Activated CD8-positive, alpha-beta T cell treated with anti-CD3 and anti-CD28 coated beads, Interleukin-2, amount 10 ng/mL, durations not matched to agents 7 days and 5 days (primary cell): ENCODE results near the gene SMIM29. TPM values are rescaled to one million over a fixed set of nuclear protein-coding genes. Genes with fewer than 3 reads are reported as not detected.

ENCODE experiments used
- ATAC-seq: fragments of 150-1000 bp; cut with Tn5 transposase; one replicate; pipeline ENCODE4 v1.10.0; 2021; ENCODE audit warnings: moderate library complexity
- CTCF ChIA-PET: fragments of 350-600 bp; sonication (Branson Sonifier 250); formaldehyde crosslinking; loops from one replicate; lab custom pipeline; 2021; ENCODE audit warnings: antibody characterized with exemption; lab: Charles Lee
- POLR2A ChIA-PET: fragments of 350-600 bp; sonication (Branson Sonifier 250); formaldehyde crosslinking; loops from one replicate; lab custom pipeline; 2021; ENCODE audit warnings: antibody characterized with exemption; lab: Charles Lee
- DNase-seq: peaks from one replicate; pipeline ENCODE4 v3.0.0-alpha.2; 2020
- H3K27ac Mint-ChIP-seq: one replicate; pipeline ENCODE4 v1.8.0; 2021; ENCODE audit warnings: mild to moderate bottlenecking, mixed read lengths
- H3K27me3 Mint-ChIP-seq: one replicate; pipeline ENCODE4 v1.8.0; 2021; ENCODE audit warnings: low read depth, mixed read lengths
- H3K36me3 Mint-ChIP-seq: one replicate; pipeline ENCODE4 v1.8.0; 2021; ENCODE audit warnings: low read depth, mixed read lengths
- H3K4me1 Mint-ChIP-seq: one replicate; pipeline ENCODE4 v1.8.0; 2021; ENCODE audit warnings: low read depth, mixed read lengths
- H3K4me3 Mint-ChIP-seq: one replicate; pipeline ENCODE4 v1.8.0; 2021; ENCODE audit warnings: mild to moderate bottlenecking, mixed read lengths
- H3K9me3 Mint-ChIP-seq: one replicate; pipeline ENCODE4 v1.8.0; 2022; ENCODE audit warnings: mixed read lengths; ENCODE audit not compliant: insufficient read depth
- microRNA-seq: library from miRNA; unstranded; fragments of <30 nt; microRNA quantifications from one replicate; pipeline ENCODE4 v1.2.0, GENCODE V29; 2022
- total RNA-seq, 2 experiments: library from RNA; stranded (reverse); gene quantifications; one replicate each; pipeline ENCODE4 v1.2.3, GENCODE V29; 2021

Gene SMIM29
- total RNA-seq, 2 experiments from 2014 or later: 21.3 to 26.7 TPM

DNA sequence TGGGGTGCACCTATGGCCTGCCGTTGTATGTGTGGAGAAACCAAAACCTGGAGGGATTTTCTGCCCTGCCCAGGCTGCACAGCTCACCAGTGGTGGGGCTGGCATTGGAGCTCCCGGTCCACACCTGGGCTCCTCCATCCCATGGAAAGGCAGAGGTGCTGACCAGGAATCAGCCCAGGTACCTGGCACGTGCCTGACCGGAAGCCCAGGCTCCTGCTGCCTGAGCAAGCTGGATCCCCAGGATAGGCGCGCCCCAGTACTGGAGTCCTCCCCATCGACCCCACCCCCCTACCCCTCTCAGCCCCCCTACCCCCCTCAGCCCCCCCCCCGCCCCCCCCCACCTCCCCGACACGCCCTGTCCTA, 52.0 kb downstream of the SMIM29 start:
- peaks cover 2% of the 10 kb centered on the region for H3K9me3 Mint-ChIP-seq
- peak overlapping the region; percentile 75 for H3K4me3 Mint-ChIP-seq
- H3K36me3 Mint-ChIP-seq: no peaks in the 10 kb centered on the region
- no peak for ATAC-seq
- H3K4me1 Mint-ChIP-seq: peaks cover 10% of the 10 kb centered on the region
- no peak overlapping the region for H3K27ac Mint-ChIP-seq
- peaks cover 13% of the 10 kb centered on the region for H3K27me3 Mint-ChIP-seq
- ChIA-PET POLR2A (interaction anchor here (1.4 to 2.1 kb wide), 3 partner anchors 40 to 218 kb away, joined by 8 to 10 read pairs (median 9); partner anchors contain the start of genes HMGA1 and SMIM29), CTCF (interaction anchor here (1.0 to 3.3 kb wide), 17 partner anchors 9 to 263 kb away, joined by 3 to 51 read pairs (median 6); partner anchors contain the start of gene SMIM29)
- DNase-seq: no peak

Small RNA genes within 50 kb of the gene (microRNA-seq; reads per million reads assigned to microRNA genes)
- not detected for gene MIR6835

Other genes with a start within 250 kb of the SMIM29 start
- not detected for gene GRM4, start 102.9 kb downstream of the SMIM29 start, total RNA-seq
- gene HMGA1, start 12.1 kb downstream of the SMIM29 start, total RNA-seq: 100 to 1,000 TPM; 300 to 308 TPM
- gene NUDT3, start 143.7 kb upstream of the SMIM29 start, total RNA-seq: 10 to 100 TPM; 13.1 to 13.8 TPM
- gene RPS10, start 177.1 kb upstream of the SMIM29 start, total RNA-seq: 1,000 to 10,000 TPM; 1,272 to 1,289 TPM
- gene PACSIN1, start 217.1 kb upstream of the SMIM29 start, total RNA-seq: 1 to 10 TPM; 1.4 to 1.9 TPM